GM18505 (cell line): Measurements from ENCODE around the gene LASP1.
A peak's percentile ranks its signal among the peaks of the same experiment; 100 is the strongest.

Experiments
- ATAC-seq: cut with Tn5 transposase; IDR thresholded peaks from one replicate; pipeline ENCODE4 v1.9.1; 2021; ENCODE audit not compliant: unreplicated experiment
- POLR2A ChIP-seq: IDR thresholded peaks from 4 replicates; pipeline ENCODE4 v1.6.1; 2011; ENCODE audit warnings: borderline replicate concordance; ENCODE audit not compliant: insufficient read depth, insufficient read length; ENCODE audit errors: extremely low read depth

LASP1 gene

GRCh38 chr17:38888842-38889241, 19.0 kb downstream of the LASP1 start:
- no peak for TF ChIP-seq POLR2A
- ATAC-seq, result no peak

- ATAC-seq, result no peak
- TF ChIP-seq POLR2A, result no peak
Observed at GRCh38 chr17:38889745-38890409, 20.0 kb downstream of the LASP1 start.

GRCh38 chr17:38890410-38890746, 20.5 kb downstream of the LASP1 start:
- no peak for TF ChIP-seq POLR2A
- no peak for ATAC-seq

GRCh38 chr17:38891441-38891840, 21.6 kb downstream of the LASP1 start:
- TF ChIP-seq POLR2A, result no peak
- ATAC-seq, result no peak

DNA sequence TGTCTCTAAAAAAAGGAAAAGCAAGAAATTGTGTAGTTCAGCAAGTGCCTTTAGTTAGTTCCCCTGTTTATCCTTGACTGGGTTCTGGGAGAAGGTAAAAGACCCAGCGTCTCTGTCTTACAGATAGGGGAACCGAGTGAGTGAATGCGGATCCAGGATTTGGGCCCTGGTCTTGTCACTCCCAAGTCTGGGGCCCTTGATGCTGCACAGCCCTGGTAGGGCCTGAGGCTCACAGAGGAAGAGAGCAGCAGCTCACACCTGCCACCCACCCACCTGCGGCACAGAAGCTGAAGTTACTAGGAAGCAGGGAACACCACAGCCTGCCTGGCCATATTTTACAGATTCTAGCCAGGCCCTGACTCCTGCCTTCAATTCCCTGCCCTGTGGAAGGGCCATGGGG, 22.2 kb downstream of the LASP1 start:
- no peak for TF ChIP-seq POLR2A
- ATAC-seq, result no peak

- TF ChIP-seq POLR2A, result no peak
- no peak for ATAC-seq
Observed at GRCh38 chr17:38892620-38893019, 22.8 kb downstream of the LASP1 start.

DNA sequence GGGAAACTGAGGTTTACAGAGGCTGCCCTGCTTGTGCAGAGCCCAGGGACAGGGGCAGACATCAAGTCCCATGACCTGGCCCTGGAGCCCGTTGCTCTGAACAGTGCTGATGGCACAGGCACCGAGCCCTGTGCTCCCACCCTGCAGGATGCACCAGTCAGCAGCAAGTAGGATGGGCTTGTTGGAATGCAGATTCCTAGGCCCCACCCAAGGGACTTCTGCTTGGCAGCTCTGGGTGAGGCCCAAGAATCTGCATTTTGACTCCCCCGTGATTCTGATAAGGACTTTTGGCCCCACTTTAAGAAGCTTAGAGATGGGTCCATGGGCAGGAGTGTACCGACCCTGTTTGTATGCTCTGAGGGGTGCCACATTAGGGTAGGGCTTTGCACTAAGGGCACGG, 23.3 kb downstream of the LASP1 start:
- ATAC-seq, result no peak
- no peak for TF ChIP-seq POLR2A

GRCh38 chr17:38893607-38894006, 23.7 kb downstream of the LASP1 start:
- no peak for TF ChIP-seq POLR2A
- ATAC-seq, result no peak

DNA sequence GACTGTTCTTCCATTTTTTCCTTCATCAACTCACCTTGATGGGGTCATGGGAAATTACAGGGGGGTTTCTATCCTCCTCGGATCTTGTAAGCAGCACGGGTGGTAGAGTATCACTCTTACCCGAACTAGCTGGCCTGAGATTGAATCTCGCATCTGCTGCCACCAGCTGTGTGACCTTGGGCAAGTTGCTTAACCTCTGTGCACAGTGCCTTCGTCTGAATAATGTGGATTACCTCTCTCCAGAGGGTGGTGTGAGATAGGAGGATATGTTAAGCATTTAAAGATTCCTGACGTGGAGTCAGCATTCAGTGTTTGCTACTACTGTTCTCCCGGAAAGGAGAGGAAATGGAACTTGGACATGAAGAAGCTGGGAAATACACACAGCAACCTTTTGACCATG, 24.4 kb downstream of the LASP1 start:
- no peak for ATAC-seq
- no peak for TF ChIP-seq POLR2A

GRCh38 chr17:38896346-38896954, 26.6 kb downstream of the LASP1 start:
- TF ChIP-seq POLR2A, result no peak
- ATAC-seq, result no peak

DNA sequence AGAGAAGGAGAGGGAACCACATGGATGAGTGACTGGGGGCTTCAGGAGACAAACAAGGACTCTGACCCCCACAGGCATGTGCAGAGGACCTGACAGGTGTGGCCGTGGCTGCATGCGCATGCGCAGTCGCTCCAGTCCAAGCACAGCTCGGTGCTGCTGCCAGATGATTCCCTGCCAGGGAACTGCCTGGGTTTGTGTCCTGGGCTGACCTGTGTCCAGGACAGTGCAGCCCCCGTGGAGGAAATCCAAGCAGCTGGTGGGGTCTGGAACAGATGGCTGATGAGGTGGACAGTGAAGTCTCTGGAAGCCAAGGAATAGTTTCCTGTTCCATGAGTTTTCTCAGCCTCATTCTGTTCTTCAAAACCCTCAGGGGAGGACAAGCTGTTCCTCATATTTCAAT, 27.3 kb downstream of the LASP1 start:
- no peak for ATAC-seq

GRCh38 chr17:38897671-38898290, 27.9 kb downstream of the LASP1 start:
- ATAC-seq, result no peak
- no peak for TF ChIP-seq POLR2A

More for the DNA sequence above, 27.3 kb downstream of the LASP1 start:
- no peak for TF ChIP-seq POLR2A

GRCh38 chr17:38898291-38898679, 28.4 kb downstream of the LASP1 start:
- TF ChIP-seq POLR2A, result no peak
- ATAC-seq, result peak; percentile 27

GRCh38 chr17:38898812-38899348, 29.0 kb downstream of the LASP1 start:
- peak; percentile 77 for ATAC-seq
- peak; percentile 32 for TF ChIP-seq POLR2A
